Measurements from ENCODE around the gene FSD1.

- TF ChIP-seq, protein P1, sequence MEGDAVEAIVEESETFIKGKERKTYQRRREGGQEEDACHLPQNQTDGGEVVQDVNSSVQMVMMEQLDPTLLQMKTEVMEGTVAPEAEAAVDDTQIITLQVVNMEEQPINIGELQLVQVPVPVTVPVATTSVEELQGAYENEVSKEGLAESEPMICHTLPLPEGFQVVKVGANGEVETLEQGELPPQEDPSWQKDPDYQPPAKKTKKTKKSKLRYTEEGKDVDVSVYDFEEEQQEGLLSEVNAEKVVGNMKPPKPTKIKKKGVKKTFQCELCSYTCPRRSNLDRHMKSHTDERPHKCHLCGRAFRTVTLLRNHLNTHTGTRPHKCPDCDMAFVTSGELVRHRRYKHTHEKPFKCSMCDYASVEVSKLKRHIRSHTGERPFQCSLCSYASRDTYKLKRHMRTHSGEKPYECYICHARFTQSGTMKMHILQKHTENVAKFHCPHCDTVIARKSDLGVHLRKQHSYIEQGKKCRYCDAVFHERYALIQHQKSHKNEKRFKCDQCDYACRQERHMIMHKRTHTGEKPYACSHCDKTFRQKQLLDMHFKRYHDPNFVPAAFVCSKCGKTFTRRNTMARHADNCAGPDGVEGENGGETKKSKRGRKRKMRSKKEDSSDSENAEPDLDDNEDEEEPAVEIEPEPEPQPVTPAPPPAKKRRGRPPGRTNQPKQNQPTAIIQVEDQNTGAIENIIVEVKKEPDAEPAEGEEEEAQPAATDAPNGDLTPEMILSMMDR (IDR thresholded peaks at IDR 0.05): no peak
- TF ChIP-seq POLR2A (IDR thresholded peaks at IDR 0.05): no peak
- no peak for TF ChIP-seq POLR2AphosphoS5 (IDR thresholded peaks at IDR 0.05)
- no peak for TF ChIP-seq EP300 (IDR thresholded peaks at IDR 0.05)
Measured at GRCh38 chr19:4368128-4368820, 63.9 kb downstream of the FSD1 start.
